Fibroblast of lung (primary cell): ENCODE measurements around the gene AGK. TPM values are rescaled to one million over a fixed set of nuclear protein-coding genes. Genes with fewer than 3 reads are reported as not detected.

ENCODE experiments used
- DNase-seq, 2 donors: peaks; one replicate each; pipeline versions ENCODE4 v3.0.0 to v3.0.0-alpha.2; 2010; ENCODE audit warnings: low read depth in 2 of 2
- H2AFZ ChIP-seq: 2 replicates; pipeline ENCODE4 v1.5.1; 2012; ENCODE audit warnings: low read length, control low read depth, inconsistent platforms
- H3K27ac ChIP-seq: 2 replicates; pipeline ENCODE4 v1.5.1; 2011; ENCODE audit warnings: low read length, control low read depth; ENCODE audit not compliant: insufficient read depth
- H3K27me3 ChIP-seq: 2 replicates; pipeline ENCODE4 v1.5.1; 2011; ENCODE audit warnings: mild to moderate bottlenecking, low read length; ENCODE audit not compliant: control insufficient read depth, insufficient read depth
- H3K36me3 ChIP-seq: 2 replicates; pipeline ENCODE4 v1.5.1; 2011; ENCODE audit warnings: low read length; ENCODE audit not compliant: control insufficient read depth, insufficient read depth
- H3K4me1 ChIP-seq: 2 replicates; pipeline ENCODE4 v1.5.1; 2011; ENCODE audit warnings: low read length; ENCODE audit not compliant: control insufficient read depth, insufficient read depth; ENCODE audit errors: extremely low read depth
- H3K4me2 ChIP-seq: 2 replicates; pipeline ENCODE4 v1.5.1; 2011; ENCODE audit warnings: low read length, control low read depth; ENCODE audit not compliant: insufficient read depth; ENCODE audit errors: extremely low read depth
- H3K4me3 ChIP-seq, 4 experiments: fragments of 200-600 bp in 1 of 4; sonication (generic) in 1 of 4; replicated peaks in 1 of 4; 2 replicates each; pipeline ENCODE4 v1.5.1; 2011 to 2016; ENCODE audit warnings: low read length in 4 of 4, low read depth in 3 of 4, mild to moderate bottlenecking in 3 of 4, control low read depth in 2 of 4, inconsistent platforms in 1 of 4, mixed read lengths in 1 of 4; ENCODE audit not compliant: insufficient read depth in 1 of 4; ENCODE audit errors: control extremely low read depth in 1 of 4
- H3K79me2 ChIP-seq: 2 replicates; pipeline ENCODE4 v1.5.1; 2012; ENCODE audit warnings: mild to moderate bottlenecking, low read length, inconsistent platforms; ENCODE audit not compliant: control insufficient read depth, insufficient read depth
- H3K9ac ChIP-seq: 2 replicates; pipeline ENCODE4 v1.5.1; 2011; ENCODE audit warnings: mild to moderate bottlenecking, low read length, control low read depth; ENCODE audit not compliant: insufficient read depth
- H3K9me3 ChIP-seq: 2 replicates; pipeline ENCODE4 v1.5.1; 2012; ENCODE audit warnings: low read depth, low read length; ENCODE audit not compliant: control insufficient read depth, insufficient read depth
- H4K20me1 ChIP-seq: 2 replicates; pipeline ENCODE4 v1.5.1; 2011; ENCODE audit warnings: low read length; ENCODE audit not compliant: control insufficient read depth, insufficient read depth; ENCODE audit errors: extremely low read depth
- CTCF ChIP-seq, 2 donors: IDR thresholded peaks in 1 of 2; conservative IDR thresholded peaks in 1 of 2; 1 replicate in 1 of 2; 2 replicates in 1 of 2; pipeline ENCODE4 v1.5.1; 2011 to 2012; ENCODE audit warnings: low read length in 2 of 2, control low read depth in 1 of 2, inconsistent platforms in 1 of 2, low read depth in 1 of 2, mild to moderate bottlenecking in 1 of 2
- EZH2 ChIP-seq: IDR thresholded peaks from 2 replicates; pipeline ENCODE4 v1.5.1; 2012; ENCODE audit warnings: low read length, control low read depth, mild to moderate bottlenecking; ENCODE audit errors: missing control alignments
- polyA plus RNA-seq, 2 donors: library from polyadenylated mRNA; depleted of rRNA in 1 of 2; stranded (reverse) in 1 of 2; unstranded in 1 of 2; fragments of >200 nt; gene quantifications; 2 replicates each; pipeline ENCODE4 v1.2.1, GENCODE V29; 2011 to 2012; ENCODE audit warnings: missing spikeins in 1 of 2
- total RNA-seq: library from RNA; depleted of rRNA; stranded (reverse); fragments of >200 nt; gene quantifications from 2 replicates; pipeline ENCODE4 v1.2.1, GENCODE V29; 2014

AGK gene
- total and polyA plus RNA-seq, 2 donors (not counting 1 experiment from before 2014, with no cell fraction given) = 20.8 to 42.5 TPM

DNA sequence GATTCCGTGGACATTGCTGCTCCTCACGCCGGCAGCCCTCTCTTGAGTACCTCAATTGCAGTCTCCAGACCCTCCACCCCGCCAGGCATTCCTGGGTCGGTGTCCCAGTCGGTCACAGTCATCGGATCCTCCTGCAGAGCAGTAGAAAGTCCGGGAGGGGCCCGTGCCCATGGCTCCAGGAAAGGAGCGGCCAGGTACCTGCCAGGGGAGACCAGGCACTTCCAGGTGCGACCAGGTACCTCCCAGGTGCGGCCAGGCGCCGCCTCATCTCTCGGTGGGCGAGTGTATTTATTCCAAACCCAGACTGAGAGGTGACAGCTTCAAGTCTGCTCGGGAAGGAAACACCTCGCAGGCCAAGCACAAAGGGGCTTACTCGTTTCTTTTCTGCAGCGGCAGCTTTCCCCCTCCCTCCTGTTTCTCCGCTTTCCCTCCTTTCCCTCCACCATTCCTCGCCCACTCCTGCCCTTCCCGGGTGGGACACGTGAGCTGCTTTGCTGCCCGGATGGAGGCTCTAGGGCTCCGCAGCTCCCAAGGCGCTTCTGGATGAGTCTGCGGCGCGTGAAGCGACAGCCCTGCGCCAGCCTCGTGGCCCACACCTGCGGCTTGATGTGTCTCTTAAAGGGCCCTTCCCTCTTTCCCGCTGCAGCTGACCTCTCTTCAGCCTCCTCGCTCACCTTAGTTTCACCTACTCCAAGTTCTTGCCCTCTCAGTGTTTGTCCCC lies 39.4 kb upstream of the AGK start:
- DNase-seq = no peak

DNA sequence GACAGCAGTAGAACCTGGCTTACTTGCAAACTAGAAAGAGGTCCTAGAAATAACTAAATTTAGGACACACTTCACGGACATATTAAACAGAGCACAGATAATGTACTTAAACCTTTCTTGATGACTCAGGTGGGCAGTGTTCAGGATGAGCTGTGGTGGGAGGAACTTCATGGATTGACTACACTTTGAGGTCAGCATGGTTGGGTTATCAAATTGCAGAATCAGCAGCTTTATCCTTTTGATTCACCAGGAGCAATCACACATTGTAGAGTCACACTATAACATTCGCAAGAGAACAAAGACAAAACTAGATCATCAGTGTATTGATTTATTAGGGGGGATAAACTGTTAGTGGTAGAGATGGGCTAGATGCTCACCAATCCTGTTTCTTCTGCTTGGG lies 38.6 kb upstream of the AGK start:
- Histone ChIP-seq H3K9me3 (no peaks in the 10 kb centered on the region), H4K20me1 (no peaks in the 10 kb centered on the region), H3K9ac (no peak overlapping the region), H3K4me2 (no peak overlapping the region), H3K36me3 (no peaks in the 10 kb centered on the region), H3K27ac (no peak overlapping the region), H3K4me3 (no peak overlapping the region), H3K27me3 (peaks cover 15% of the 10 kb centered on the region), H2AFZ (no peak overlapping the region), H3K79me2 (no peaks in the 10 kb centered on the region), H3K4me1 (no peaks in the 10 kb centered on the region)
- TF ChIP-seq EZH2 = no peak
- TF ChIP-seq CTCF (conservative IDR thresholded peaks at IDR 0.05 in 1 of 2, IDR thresholded peaks at IDR 0.05 in 1 of 2; ENCODE audit: low read depth in 1 of 2, low read length in 2 of 2) = no peak
- no peak for DNase-seq

More for the DNA sequence above, 39.4 kb upstream of the AGK start:
- Histone ChIP-seq H3K27ac (no peak overlapping the region), H3K36me3 (no peaks in the 10 kb centered on the region), H4K20me1 (no peaks in the 10 kb centered on the region), H3K79me2 (no peaks in the 10 kb centered on the region), H3K9ac (no peak overlapping the region), H3K27me3 (peaks cover 15% of the 10 kb centered on the region), H3K9me3 (no peaks in the 10 kb centered on the region), H2AFZ (no peak overlapping the region), H3K4me2 (no peak overlapping the region), H3K4me3 (no peak overlapping the region), H3K4me1 (no peaks in the 10 kb centered on the region)
- TF ChIP-seq EZH2 (peak; percentile 24), CTCF (conservative IDR thresholded peaks at IDR 0.05 in 1 of 2, IDR thresholded peaks at IDR 0.05 in 1 of 2; ENCODE audit: low read depth in 1 of 2, low read length in 2 of 2) (no peak)

DNA sequence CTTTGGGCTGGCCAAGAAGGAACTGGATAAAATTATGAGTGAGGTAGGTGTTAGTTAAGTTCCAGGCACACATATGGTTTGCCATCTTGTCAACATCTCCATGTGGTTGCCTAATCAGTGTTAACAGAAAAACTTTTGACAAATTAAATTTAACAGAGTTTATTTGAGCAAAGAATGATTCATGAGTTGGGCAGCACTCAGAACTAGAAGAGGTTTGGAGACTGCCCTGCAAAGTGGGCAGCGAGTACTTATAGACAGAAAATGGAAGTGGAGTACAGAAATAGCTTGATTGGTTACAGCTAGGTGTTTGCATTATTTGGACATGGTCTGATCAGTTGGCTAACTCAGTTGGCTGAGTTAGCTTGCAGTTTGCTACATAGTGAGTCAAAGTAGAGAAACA lies 37.5 kb upstream of the AGK start:
- no peak for DNase-seq
- Histone ChIP-seq H3K27me3 (peaks cover 15% of the 10 kb centered on the region), H2AFZ (no peak overlapping the region), H3K9ac (no peak overlapping the region), H3K27ac (no peak overlapping the region), H3K4me2 (no peak overlapping the region), H3K79me2 (no peaks in the 10 kb centered on the region), H3K36me3 (no peaks in the 10 kb centered on the region), H3K9me3 (no peaks in the 10 kb centered on the region), H3K4me3 (no peak overlapping the region), H3K4me1 (no peaks in the 10 kb centered on the region), H4K20me1 (no peaks in the 10 kb centered on the region)
- TF ChIP-seq EZH2 (no peak), CTCF (conservative IDR thresholded peaks at IDR 0.05 in 1 of 2, IDR thresholded peaks at IDR 0.05 in 1 of 2; ENCODE audit: low read depth in 1 of 2, low read length in 2 of 2) (no peak)
